K562 treated with DMSO at 1 percent for 24 hours (cell line): Measurements from ENCODE around the gene SLC22A24. TPM values are rescaled to one million over a fixed set of nuclear protein-coding genes. Genes with fewer than 3 reads are reported as not detected.

Experiments used
- total RNA-seq: library from RNA; unstranded; fragments of 300-600 nt; gene quantifications from 2 replicates; pipeline ENCODE4 v1.2.3, GENCODE V29; 2022; ENCODE audit warnings: low read depth; ENCODE audit not compliant: insufficient read depth

Gene SLC22A24
- not detected in 2 replicates for total RNA-seq

DNA sequence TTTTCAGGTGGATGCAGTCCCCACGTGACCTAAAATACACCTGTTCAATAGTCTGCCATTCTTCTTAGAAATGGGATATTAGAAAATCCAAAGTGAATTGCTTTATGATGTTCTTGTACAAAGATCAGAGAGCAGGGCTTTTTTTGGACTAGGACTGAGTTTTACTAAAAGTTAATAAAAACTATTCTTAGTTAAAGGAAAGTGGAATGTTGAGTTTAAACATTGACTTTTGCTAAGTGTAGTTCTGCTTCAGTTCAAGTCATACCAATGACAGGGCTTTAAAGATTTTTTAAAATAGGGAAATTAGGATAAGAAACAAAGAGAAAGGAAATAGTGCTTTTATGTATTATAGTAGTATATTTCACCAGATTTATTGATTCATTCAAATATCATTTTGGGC, at the start of gene SLC22A24:
TSS of gene SLC22A24 (minus strand) at position 101 of the 400 bp plus-strand sequence. CDS start 442 bp downstream, outside the sequence.

Other genes starting within 250 kb of the SLC22A24 start
- gene CHRM1, start 222.9 kb downstream of the SLC22A24 start, total RNA-seq = not detected in 2 replicates
- gene SLC22A6, start 159.3 kb downstream of the SLC22A24 start, total RNA-seq = not detected in 2 replicates
- gene SLC22A8, start 128.4 kb downstream of the SLC22A24 start, total RNA-seq = not detected in 2 replicates
- gene SLC22A25, start 99.4 kb upstream of the SLC22A24 start, total RNA-seq = not detected in 2 replicates
- not detected in 2 replicates for gene SLC22A9, start 225.6 kb upstream of the SLC22A24 start, total RNA-seq